ENCODE measurements around the gene ACSL5.
A peak's percentile ranks its signal among the peaks of the same experiment; 100 is the strongest.
"Not testable (repeated sequence)": the region's sequence is repeated elsewhere in the genome, so short reads cannot be mapped to it uniquely, and the experiment has no call there.

ACSL5 gene

GRCh38 chr10:112351146-112351545 is 22.8 kb upstream of the ACSL5 start:
- no peak for DNase-seq

GRCh38 chr10:112352044-112352443 is 21.9 kb upstream of the ACSL5 start:
- no peak for DNase-seq

- DNase-seq: no peak
These were observed 20.9 kb upstream of the ACSL5 start for GRCh38 chr10:112353046-112353445.

GRCh38 chr10:112356686-112357085 is 17.2 kb upstream of the ACSL5 start:
- no peak for DNase-seq

- DNase-seq: no peak
These were observed 14.2 kb upstream of the ACSL5 start for GRCh38 chr10:112359606-112360307.

GRCh38 chr10:112360308-112361270 is 13.3 kb upstream of the ACSL5 start:
- DNase-seq: no peak

GRCh38 chr10:112361951-112362751 is 11.8 kb upstream of the ACSL5 start:
- no peak for DNase-seq

GRCh38 chr10:112362833-112363232 is 11.1 kb upstream of the ACSL5 start:
- DNase-seq: no peak

GRCh38 chr10:112363696-112364688 is 9.9 kb upstream of the ACSL5 start:
- DNase-seq: no peak

- no peak for DNase-seq
These were observed 8.9 kb upstream of the ACSL5 start for GRCh38 chr10:112365014-112365432.

- DNase-seq: no peak
These were observed 8.5 kb upstream of the ACSL5 start for GRCh38 chr10:112365451-112365850.

GRCh38 chr10:112366992-112367391 is 6.9 kb upstream of the ACSL5 start:
- DNase-seq: no peak

- no peak for DNase-seq
These were observed 6.4 kb upstream of the ACSL5 start for GRCh38 chr10:112367516-112367915.

GRCh38 chr10:112369495-112370423 is 4.2 kb upstream of the ACSL5 start:
- no peak for DNase-seq

- DNase-seq: no peak
These were observed 3.5 kb upstream of the ACSL5 start for GRCh38 chr10:112370424-112370819.

- DNase-seq: not testable (repeated sequence)
These were observed 2.6 kb upstream of the ACSL5 start for GRCh38 chr10:112371326-112371725.

- DNase-seq: not testable (repeated sequence)
These were observed 1.6 kb upstream of the ACSL5 start for GRCh38 chr10:112372182-112372810.

GRCh38 chr10:112374724-112375541 is 1.0 kb downstream of the ACSL5 start:
- DNase-seq: no peak

- peak; percentile 79 for DNase-seq
These were observed 1.9 kb downstream of the ACSL5 start for GRCh38 chr10:112375721-112376395.
